GM19025 (cell line): ENCODE measurements around the gene OPHN1.

Experiments
- ATAC-seq: cut with Tn5 transposase; IDR thresholded peaks from one replicate; pipeline ENCODE4 v1.9.1; 2021; ENCODE audit warnings: mild to moderate bottlenecking, low read depth, moderate library complexity; ENCODE audit not compliant: unreplicated experiment

The OPHN1 gene

GRCh38 chrX:68186552-68187262 lies 246.6 kb downstream of the OPHN1 start:
- ATAC-seq, result no peak

- ATAC-seq, result no peak
Measured at GRCh38 chrX:68185161-68185560, 248.1 kb downstream of the OPHN1 start.

- ATAC-seq, result no peak
Measured at GRCh38 chrX:68183612-68184214, 249.6 kb downstream of the OPHN1 start.

- no peak for ATAC-seq
Measured at GRCh38 chrX:68180579-68180978, 252.7 kb downstream of the OPHN1 start.

GRCh38 chrX:68179355-68179754 lies 253.9 kb downstream of the OPHN1 start:
- no peak for ATAC-seq

- ATAC-seq, result no peak
Measured at GRCh38 chrX:68177542-68177941, 255.8 kb downstream of the OPHN1 start.

GRCh38 chrX:68175562-68175961 lies 257.7 kb downstream of the OPHN1 start:
- ATAC-seq, result no peak

GRCh38 chrX:68163441-68163840 lies 269.9 kb downstream of the OPHN1 start:
- no peak for ATAC-seq

- no peak for ATAC-seq
Measured at GRCh38 chrX:68147848-68148247, 285.4 kb downstream of the OPHN1 start.

GRCh38 chrX:68146054-68146453 lies 287.2 kb downstream of the OPHN1 start:
- ATAC-seq, result no peak

GRCh38 chrX:68139791-68140190 lies 293.5 kb downstream of the OPHN1 start:
- ATAC-seq, result no peak

- ATAC-seq, result no peak
Measured at GRCh38 chrX:68133181-68133580, 300.1 kb downstream of the OPHN1 start.

- no peak for ATAC-seq
Measured at GRCh38 chrX:68132749-68133148, 300.5 kb downstream of the OPHN1 start.

- ATAC-seq, result no peak
Measured at GRCh38 chrX:68121835-68122234, 311.5 kb downstream of the OPHN1 start.

GRCh38 chrX:68121371-68121770 lies 311.9 kb downstream of the OPHN1 start:
- ATAC-seq, result no peak

GRCh38 chrX:68115371-68115770 lies 317.9 kb downstream of the OPHN1 start:
- no peak for ATAC-seq

- ATAC-seq, result no peak
Measured at GRCh38 chrX:68114573-68115129, 318.6 kb downstream of the OPHN1 start.

- no peak for ATAC-seq
Measured at GRCh38 chrX:68113837-68114572, 319.3 kb downstream of the OPHN1 start.

GRCh38 chrX:68112321-68112720 lies 321.0 kb downstream of the OPHN1 start:
- ATAC-seq, result no peak

GRCh38 chrX:68109162-68109561 lies 324.1 kb downstream of the OPHN1 start:
- no peak for ATAC-seq

GRCh38 chrX:68098431-68098830 lies 334.9 kb downstream of the OPHN1 start:
- ATAC-seq, result no peak
